ENCODE results near the gene SUN3.

DNA sequence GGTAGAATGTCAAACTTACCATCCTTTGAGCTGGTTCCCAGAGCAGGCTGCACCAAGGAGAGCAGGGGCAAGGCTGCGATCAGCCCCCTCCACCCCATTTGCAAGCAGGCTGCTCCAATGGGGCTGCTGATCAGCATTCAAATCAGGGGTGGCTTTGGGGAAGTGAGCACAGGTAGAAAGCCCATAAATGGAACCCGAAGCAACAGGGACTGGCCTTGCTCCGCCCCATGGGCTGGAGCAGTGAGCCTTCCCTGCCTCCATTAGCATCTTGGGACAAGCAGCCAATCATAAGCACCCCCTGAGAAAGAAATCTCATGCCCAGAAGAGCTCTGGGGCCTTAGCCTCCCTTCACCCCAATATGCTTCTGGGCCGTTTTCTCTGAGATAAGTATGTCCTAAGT lies 76.7 kb downstream of the SUN3 start:
- TF ChIP-seq, protein P1, sequence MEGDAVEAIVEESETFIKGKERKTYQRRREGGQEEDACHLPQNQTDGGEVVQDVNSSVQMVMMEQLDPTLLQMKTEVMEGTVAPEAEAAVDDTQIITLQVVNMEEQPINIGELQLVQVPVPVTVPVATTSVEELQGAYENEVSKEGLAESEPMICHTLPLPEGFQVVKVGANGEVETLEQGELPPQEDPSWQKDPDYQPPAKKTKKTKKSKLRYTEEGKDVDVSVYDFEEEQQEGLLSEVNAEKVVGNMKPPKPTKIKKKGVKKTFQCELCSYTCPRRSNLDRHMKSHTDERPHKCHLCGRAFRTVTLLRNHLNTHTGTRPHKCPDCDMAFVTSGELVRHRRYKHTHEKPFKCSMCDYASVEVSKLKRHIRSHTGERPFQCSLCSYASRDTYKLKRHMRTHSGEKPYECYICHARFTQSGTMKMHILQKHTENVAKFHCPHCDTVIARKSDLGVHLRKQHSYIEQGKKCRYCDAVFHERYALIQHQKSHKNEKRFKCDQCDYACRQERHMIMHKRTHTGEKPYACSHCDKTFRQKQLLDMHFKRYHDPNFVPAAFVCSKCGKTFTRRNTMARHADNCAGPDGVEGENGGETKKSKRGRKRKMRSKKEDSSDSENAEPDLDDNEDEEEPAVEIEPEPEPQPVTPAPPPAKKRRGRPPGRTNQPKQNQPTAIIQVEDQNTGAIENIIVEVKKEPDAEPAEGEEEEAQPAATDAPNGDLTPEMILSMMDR (IDR thresholded peaks at IDR 0.05), result no peak
- no peak for TF ChIP-seq EZH2 (IDR thresholded peaks at IDR 0.05)

All from neural progenitor cell (in vitro differentiated cells).